Jurkat, Clone E6-1 (cell line): ENCODE results near the gene SBNO2. TPM values are rescaled to one million over a fixed set of nuclear protein-coding genes. Genes with fewer than 3 reads are reported as not detected.

Experiments
- DNase-seq: peaks from one replicate; pipeline ENCODE4 v3.0.0-alpha.2; 2011; ENCODE audit warnings: low read depth, low spot score
- H3K4me3 ChIP-seq: 2 replicates; pipeline ENCODE4 v1.5.1; 2011; ENCODE audit warnings: mild to moderate bottlenecking, low read length, control low read depth, moderate library complexity
- polyA plus RNA-seq: library from polyadenylated mRNA; unstranded; fragments of >200 nt; gene quantifications from one replicate; pipeline ENCODE4 v1.2.1, GENCODE V29; 2012; ENCODE audit warnings: missing spikeins; ENCODE audit not compliant: insufficient read length, insufficient read depth

Gene SBNO2
- 21.0 TPM for polyA plus RNA-seq

- DNase-seq: peak; percentile 78
- peak within 1 kb of the TSS; percentile 82 for H3K4me3 ChIP-seq
These were observed at the start of gene SBNO2 for GRCh38 chr19:1173845-1174809. TSS of gene SBNO2 (minus strand) at chr19:1174268. CDS start at chr19:1154276, 19,992 bp downstream.

GRCh38 chr19:1223018-1223855, 49.2 kb upstream of the SBNO2 start:
- no peak for DNase-seq
- H3K4me3 ChIP-seq: no peak overlapping the region

- H3K4me3 ChIP-seq: no peak overlapping the region
- no peak for DNase-seq
These were observed 48.3 kb upstream of the SBNO2 start for GRCh38 chr19:1222394-1222793.

- no peak overlapping the region for H3K4me3 ChIP-seq
- no peak for DNase-seq
These were observed 47.8 kb upstream of the SBNO2 start for GRCh38 chr19:1221904-1222255.

GRCh38 chr19:1220976-1221903, 47.2 kb upstream of the SBNO2 start:
- no peak overlapping the region for H3K4me3 ChIP-seq
- no peak for DNase-seq

GRCh38 chr19:1220477-1220930, 46.4 kb upstream of the SBNO2 start:
- no peak for DNase-seq
- H3K4me3 ChIP-seq: no peak overlapping the region

- no peak overlapping the region for H3K4me3 ChIP-seq
- DNase-seq: no peak
These were observed 45.9 kb upstream of the SBNO2 start for GRCh38 chr19:1219786-1220476.

GRCh38 chr19:1218751-1219567, 44.9 kb upstream of the SBNO2 start:
- H3K4me3 ChIP-seq: no peak overlapping the region
- DNase-seq: no peak

GRCh38 chr19:1217366-1217765, 43.3 kb upstream of the SBNO2 start:
- H3K4me3 ChIP-seq: no peak overlapping the region
- no peak for DNase-seq

- no peak overlapping the region for H3K4me3 ChIP-seq
- DNase-seq: no peak
These were observed 42.7 kb upstream of the SBNO2 start for GRCh38 chr19:1216756-1217155.

GRCh38 chr19:1214862-1215731, 41.0 kb upstream of the SBNO2 start:
- H3K4me3 ChIP-seq: no peak overlapping the region
- DNase-seq: no peak

GRCh38 chr19:1214299-1214861, 40.3 kb upstream of the SBNO2 start:
- no peak for DNase-seq
- H3K4me3 ChIP-seq: no peak overlapping the region

GRCh38 chr19:1213391-1214286, 39.6 kb upstream of the SBNO2 start:
- DNase-seq: no peak
- H3K4me3 ChIP-seq: no peak overlapping the region

GRCh38 chr19:1211494-1212234, 37.6 kb upstream of the SBNO2 start:
- H3K4me3 ChIP-seq: no peak overlapping the region
- no peak for DNase-seq

GRCh38 chr19:1210227-1210538, 36.1 kb upstream of the SBNO2 start:
- no peak overlapping the region for H3K4me3 ChIP-seq

More at GRCh38 chr19:1210227-1210538, 36.1 kb upstream of the SBNO2 start:
- no peak for DNase-seq
